IPS-11a (cell line): ENCODE measurements around the gene TCEANC2.
A peak's percentile ranks its signal among the peaks of the same experiment; 100 is the strongest.
"Not testable (repeated sequence)": the region's sequence is repeated elsewhere in the genome, so short reads cannot be mapped to it uniquely, and the experiment has no call there.

Source experiments
- H3K4me3 ChIP-seq: one replicate; pipeline ENCODE4 v1.5.1; 2013; ENCODE audit warnings: low read depth, low read length, control low read depth

The TCEANC2 gene

DNA sequence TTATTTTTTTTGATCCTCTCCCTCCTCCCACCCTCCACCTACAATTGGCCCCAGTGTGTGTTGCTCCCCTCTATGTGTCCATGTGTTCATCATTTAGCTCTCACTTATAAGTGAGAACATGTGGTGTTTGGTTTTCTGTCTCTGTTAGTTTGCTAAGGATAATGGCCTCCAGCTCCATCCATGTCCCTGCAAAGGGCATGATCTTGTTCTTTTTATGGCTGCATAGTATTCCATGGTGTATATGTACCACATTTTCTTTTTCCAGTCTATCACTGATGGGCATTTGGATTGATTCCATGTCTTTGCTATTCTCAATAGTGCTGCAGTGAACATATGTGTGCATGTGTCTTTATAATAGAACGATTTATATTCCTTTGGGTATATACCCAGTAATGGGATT is 28.6 kb upstream of the TCEANC2 start:
- not testable (repeated sequence) for H3K4me3 ChIP-seq

DNA sequence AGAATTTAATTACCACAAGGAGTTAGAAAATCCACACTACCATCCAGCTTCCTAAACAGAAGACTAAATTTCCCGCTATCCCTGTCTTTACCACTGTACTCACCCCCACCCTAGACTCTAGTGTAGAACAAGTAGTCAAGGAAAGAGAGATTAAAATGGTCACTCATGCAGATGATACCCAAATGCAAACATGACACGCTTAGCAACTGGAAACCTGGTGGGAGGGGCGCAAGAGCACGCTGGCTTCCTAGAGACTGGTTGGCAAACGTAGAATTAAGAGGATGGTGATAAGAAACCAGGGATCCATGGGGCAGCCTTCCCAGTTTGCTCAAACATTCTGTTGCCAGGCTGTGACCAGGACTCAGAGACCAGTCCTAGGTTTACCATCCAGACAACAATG is 25.6 kb upstream of the TCEANC2 start:
- H3K4me3 ChIP-seq = no peak overlapping the region

DNA sequence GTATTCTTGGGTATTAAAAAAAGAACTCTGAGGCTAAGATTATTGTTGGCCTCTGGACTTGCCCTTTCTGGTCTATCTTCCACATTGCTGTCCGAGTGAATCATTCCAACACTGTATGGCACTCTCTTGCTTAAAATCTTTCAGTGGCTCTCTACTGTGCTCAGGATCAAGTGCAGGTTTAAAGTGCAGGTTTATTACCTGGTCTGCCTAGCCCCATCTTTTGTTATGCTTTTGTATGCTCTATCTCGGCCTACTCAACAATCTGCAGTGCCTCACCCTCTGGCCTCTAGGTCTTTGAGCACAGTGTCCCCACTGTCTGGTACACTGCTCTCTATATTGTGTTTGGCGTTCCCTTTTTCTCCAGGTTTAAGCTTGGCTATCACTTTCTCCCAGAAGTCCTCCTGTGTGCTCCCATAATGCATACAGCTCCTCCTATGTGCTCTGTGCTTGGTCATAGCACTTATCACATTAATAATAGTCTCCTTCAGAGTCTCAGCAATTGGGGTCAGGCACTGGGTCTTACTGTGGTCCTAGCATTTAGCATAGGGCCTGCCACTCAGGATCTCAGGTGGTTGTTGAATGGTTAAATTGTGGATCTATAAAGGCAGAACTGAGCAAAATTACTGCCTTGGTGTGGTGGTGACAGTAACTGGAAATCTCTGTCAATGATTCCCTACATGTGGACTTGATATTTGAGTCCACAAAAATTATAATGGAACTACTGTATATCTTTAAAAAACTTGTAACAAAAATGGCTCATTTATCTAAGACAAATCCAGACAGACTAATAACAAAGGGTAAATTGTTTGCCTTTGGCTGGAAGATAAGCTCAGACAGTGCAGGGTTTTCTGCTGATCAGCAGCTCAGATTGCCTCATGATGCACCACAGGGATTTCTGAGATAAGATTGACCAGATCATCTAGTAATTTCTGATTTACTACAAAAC is 24.8 kb upstream of the TCEANC2 start:
- no peak overlapping the region for H3K4me3 ChIP-seq

DNA sequence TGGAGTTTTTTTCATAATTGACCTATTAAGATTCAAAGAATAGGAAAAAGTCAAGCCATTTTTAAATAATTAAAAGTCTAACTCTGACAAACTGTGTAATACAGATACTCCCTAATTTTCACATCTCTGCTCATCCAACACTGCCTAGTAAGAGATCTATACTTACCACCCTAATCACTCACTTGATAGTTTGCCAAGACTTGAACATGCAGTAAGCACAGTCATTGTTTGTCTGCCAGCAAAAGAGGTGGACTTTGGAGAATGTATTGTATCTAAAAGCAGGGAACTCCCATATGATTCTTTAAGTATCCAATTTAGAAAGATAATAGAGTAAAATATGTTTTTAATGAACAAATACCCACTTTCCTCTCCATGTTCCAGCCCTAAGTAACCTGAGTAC is 15.9 kb upstream of the TCEANC2 start:
- no peak overlapping the region for H3K4me3 ChIP-seq

DNA sequence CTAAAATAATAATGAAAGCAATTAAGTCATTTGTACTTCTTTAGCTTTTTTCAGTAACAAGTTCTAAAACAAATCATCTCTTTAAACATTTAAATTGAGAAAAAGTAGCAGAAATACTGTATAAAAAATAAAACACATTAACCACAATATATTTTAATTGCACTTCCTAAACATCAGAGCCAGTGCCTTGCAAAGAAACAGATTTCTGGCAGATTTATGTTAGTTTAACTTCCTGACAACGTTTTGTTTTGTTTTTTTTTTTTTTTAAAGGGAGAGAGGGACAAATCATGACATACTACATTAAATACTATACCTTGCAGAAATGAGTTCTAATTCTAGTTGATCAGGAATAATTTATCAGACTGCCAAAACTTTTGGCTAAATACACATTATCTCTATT is 11.6 kb upstream of the TCEANC2 start:
- no peak overlapping the region for H3K4me3 ChIP-seq

DNA sequence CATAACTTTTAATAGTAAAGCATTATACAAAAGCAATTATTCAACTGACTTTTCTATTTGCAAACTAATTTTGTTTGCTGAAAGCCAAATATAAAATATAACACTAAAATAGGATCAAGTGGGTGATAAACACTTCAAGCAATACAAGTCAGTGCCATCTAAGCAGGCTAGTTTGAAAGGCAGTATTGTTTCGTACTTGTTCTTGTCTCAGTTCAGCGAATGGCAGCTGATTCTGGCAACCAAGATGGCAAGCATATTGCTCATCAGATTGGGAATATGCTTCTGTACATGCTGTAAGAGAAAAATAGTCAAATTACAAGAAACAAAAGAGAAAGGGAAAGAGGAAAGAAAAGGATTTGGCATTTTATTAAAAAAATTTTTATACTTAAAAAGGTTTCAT is 7.9 kb upstream of the TCEANC2 start:
- no peak overlapping the region for H3K4me3 ChIP-seq

DNA sequence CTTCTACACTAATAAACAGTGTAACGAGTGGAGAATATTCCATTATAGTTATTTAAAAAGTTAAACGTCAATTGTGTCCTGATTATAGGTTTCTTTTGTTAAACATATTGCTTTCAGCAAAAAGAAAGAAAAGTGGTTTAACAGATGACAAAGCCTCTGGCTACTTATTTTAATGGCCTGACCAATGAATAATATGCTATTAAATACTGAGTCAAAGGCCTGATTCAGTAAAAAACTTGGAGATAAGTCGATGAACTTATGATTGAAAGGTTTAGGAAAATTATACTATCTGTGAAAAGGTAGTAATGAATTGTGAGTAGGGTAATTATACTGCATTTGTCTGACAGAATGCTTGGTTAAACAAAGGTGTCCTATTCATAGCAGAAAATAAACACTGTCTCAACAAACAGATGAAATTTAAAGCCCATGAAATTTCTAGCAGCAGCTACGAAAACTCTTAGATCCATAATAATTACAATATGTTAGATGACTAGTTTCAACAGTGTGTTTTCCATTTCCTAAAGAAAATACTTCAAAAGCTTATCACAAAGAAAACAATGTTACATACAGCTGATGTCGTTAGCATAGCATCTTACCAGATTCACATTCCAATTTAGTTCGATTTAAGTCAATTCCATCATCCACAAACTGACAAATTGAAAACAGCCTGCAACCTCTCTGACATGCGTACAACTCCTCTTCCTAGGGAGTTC is 6.6 kb upstream of the TCEANC2 start:
- no peak overlapping the region for H3K4me3 ChIP-seq

DNA sequence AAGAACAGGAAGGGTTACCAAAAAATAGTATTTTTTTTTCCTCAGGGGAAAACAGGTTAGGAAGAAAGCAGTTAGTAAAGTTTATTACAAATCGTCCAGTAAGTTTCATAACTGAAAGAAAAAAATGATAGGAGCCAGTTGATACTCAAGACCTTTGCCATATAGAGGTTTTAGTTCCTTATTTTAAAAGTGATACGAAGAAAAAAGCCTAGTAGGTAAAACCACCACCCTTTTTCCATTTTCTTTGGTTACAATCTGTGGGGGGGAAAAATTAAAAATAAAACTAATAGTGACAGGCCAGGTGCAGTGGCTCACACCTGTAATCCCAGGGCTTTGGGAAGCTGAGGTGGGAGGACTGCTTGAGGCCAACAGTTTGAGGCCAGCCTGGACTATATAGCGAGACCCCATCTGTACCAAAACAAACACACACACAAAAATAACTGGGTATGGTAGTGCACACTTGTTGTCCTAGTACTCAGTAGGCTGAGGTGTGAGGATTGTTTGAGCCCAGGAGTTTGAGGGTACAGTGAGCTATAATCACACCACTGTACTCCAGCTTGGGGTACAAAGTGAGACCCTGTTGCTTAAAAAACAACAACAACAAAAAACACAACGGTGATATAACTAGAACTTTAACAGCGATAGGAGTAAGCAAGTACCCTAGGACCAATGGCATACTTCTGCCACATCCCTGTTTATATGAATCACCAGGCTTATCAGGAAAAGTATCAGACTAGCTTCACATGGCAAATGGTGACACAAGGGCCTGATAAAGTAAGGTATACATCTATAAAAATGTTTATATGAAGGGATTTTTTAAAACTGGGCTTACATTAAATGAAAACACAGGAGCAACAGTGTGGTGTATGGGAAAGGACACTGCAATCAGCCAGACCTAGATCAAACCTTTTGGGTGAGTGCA is 5.8 kb upstream of the TCEANC2 start:
- H3K4me3 ChIP-seq = no peak overlapping the region

DNA sequence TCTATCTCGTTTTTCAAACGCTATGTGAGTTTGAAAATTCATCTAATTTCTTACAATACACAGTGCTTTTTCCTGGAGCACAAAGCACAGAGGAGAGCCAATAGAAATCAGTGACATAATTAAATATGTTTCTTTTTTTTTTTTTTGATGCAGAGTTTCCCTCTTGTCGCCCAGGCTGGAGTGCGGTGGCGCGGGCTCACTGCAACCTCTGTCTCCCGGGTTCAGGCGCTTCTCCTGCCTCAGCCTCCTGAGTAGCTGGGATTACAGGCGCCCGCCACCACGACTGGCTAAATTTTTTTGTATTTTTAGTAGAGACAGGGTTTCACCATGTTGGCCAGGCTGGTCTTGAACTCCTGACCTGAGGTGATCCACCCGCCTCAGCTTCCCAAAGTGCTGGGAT is 3.0 kb upstream of the TCEANC2 start:
- H3K4me3 ChIP-seq = not testable (repeated sequence)

DNA sequence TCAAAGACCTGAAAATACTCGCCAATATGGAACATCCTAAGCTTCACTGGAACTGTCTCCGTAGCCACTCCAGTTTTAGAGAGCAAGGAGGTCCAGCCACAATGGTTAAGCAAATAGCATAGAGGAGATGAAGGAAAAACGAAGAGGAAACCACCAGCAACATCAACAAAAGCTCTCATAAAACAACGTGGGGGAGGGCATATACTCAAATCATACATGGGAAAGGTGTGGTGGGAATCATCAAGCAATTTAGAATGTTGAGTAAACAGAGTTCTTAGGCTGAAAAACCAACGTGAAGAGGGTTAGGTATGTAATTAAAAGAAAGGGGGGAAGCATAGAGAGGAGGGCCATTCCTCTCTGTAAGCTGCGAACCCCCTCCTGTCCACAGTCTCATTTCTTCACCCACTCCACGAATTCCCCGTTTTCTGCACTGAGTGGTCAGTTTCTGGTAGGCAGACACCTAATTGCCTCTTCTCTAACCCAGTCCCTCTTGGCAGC is 1.4 kb upstream of the TCEANC2 start:
- H3K4me3 ChIP-seq = peak overlapping the region; percentile 99

DNA sequence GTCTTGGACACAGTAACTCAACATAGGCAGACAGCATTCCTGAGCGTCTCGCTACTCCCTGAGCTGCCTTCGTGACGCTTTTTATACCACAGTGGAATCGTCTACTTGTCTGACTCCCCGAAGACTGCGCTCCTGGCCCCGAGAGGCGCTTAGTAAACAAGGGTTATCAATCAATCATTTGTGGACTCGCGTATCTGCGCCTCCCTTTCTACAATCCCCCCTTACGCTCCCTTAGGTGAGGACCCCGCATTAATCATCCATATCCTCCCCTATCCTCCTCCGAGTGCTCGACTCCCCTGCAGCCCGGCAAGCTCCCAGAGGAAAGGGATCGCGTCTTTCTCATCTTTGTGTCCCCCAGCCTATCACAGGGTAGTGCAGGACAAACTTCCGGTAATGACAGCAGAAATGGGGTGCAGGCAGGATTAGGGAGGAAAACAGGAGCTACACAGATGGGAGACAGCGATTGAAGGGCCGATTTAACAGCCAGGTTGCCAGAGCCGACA is 926 bp upstream of the TCEANC2 start:
- peak overlapping the region; percentile 99 for H3K4me3 ChIP-seq

DNA sequence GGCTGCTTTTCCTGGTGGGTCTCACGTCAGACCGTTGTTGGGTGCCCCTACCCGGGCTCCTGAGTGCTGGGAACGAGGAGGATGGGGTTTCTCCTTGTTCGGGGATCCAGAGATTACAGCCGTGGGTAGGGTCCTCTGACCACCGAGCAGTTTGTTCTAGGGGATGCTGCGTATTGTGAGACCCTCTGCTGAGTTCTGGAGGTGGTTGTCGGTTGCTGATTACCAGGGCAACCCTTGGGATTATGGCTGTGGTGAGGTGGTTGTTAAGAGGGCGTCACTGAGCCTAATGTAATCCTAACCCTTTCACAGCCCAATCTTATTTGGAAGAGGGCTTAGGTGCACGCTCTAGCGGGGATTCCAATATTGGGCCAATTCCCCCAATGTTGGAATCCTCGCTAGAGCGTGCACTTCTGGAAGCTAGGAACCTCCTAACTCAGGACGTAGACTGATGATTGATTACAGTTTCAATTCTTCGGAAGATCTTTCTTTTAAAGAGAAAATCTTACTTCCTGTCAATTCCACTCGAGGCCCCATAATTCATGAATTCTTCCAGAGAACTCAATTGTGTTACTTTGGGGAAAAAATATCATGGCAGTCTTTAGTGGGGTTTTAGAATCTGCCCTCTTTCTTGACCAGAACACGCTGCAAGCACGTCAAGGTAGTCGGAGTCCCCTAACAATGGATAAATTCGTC is 483 bp downstream of the TCEANC2 start:
- H3K4me3 ChIP-seq = peak overlapping the region; percentile 99

DNA sequence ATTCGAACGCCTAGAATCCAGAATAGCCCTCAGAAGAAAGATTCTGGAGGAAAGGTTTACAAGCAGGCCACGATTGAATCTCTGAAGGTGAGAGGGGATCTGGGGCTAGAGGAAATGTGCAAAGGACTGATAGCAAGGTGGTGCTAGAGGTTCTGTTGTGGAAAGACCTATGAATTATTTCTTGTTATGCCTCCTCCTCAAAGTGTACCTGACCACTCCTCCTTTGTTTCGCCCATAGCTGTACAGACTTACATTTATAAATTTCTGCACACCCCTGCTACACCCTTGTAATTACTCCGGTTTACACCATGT is 986 bp downstream of the TCEANC2 start:
- no peak overlapping the region for H3K4me3 ChIP-seq

DNA sequence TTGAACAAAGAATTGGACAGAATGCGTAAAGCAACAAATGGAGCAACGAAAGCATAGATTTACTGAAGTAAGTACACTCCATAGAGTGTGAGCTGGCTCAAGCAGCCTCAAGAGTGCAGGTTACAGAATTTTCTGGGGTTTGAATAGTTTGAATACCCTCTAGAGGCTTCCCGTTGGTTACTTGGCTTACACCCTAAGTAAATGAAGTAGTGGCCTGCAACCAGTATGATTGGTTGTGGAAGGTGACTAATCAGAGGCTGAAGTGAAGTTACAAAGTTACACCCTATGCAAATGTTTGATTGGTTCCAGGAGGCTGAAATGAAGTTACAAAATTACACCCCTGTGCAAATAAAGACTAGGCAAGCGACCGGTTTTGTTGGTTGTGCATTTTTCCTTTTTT is 10.9 kb downstream of the TCEANC2 start:
- no peak overlapping the region for H3K4me3 ChIP-seq

DNA sequence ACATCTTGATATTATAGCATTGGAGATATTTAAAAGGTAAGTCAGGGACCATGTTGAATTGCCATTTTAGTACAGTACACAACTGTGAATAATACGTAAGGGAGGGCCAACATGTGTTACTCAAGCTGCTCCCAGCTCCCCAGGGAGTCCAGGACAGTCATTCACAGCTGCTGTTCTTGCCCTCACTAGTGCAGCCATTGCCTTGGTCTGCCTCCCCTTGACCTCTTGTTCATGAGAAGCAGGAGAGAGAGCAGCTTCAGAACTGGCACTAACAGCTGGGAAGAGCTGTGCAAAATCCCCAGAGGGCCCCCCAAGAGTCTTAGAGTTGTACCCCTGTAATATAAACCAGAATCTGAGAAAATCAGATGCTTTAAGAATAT is 16.4 kb downstream of the TCEANC2 start:
- no peak overlapping the region for H3K4me3 ChIP-seq

DNA sequence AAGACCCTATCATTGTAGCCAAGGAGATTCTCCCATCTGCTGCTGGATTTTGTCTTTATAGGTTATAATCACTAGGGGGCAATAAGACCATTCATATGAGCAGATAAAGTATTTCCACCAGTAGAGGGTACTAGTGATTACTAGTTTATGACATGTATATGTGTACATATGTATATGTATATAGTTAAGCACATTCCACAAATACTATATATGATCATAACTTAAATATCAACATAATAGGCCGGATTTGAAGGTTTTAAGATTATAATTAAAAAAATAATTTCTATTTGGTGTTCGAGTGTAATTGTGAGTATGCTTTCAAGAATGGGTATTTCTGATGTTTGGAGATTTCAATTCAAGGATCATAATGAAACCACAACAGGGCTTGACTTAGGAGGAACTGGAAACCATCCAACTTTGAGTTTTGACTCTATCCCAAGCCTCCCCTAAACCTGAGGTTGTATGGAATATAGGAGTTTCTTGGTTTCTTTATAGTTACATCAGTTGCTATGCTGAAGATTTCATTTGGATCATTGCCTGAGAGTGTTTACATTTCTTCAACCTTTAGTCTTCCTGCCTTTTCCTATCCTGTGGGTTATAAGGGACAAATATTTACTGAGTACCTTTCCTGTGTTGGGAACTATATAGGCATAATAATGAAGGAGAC is 16.9 kb downstream of the TCEANC2 start:
- H3K4me3 ChIP-seq = no peak overlapping the region

DNA sequence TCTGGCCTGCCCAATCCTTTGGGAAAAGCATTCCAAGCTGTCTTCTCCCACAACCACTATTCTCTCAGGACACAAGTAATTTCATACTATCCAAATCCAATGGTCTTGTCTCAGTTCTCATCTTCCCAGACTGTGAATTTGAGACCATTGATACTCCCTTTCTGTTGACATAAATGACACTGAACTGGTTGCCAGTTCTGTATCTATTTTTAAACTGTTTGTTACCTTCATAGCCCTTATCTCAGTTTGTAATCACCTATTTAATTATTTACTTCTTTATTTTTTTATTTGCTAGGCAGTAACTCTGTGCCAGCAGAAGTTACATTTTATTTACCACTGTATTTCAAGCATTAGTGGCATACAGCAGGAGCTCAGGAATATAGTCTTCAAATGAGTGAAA is 24.0 kb downstream of the TCEANC2 start:
- no peak overlapping the region for H3K4me3 ChIP-seq

DNA sequence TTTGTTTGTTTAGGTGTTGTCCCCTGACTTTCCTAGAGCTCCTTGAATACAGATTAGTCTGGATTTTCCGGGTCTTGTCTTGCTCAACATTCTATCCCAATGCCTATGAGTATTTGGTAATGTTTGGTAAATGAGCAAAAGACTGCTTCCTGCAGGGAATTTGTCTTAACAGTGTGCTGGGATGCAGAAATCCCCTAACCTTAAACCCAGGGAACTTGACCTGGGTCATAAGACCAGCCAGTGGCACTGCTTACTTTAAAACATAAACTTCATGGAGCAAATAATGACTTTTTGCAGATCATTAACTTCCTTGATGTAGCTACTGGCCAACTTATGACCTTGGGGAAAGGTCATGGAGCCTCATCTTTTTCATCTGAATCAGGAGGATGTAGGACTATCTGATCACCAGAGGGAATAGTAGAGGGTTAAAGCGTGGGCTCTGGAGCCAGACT is 27.2 kb downstream of the TCEANC2 start:
- H3K4me3 ChIP-seq = no peak overlapping the region

DNA sequence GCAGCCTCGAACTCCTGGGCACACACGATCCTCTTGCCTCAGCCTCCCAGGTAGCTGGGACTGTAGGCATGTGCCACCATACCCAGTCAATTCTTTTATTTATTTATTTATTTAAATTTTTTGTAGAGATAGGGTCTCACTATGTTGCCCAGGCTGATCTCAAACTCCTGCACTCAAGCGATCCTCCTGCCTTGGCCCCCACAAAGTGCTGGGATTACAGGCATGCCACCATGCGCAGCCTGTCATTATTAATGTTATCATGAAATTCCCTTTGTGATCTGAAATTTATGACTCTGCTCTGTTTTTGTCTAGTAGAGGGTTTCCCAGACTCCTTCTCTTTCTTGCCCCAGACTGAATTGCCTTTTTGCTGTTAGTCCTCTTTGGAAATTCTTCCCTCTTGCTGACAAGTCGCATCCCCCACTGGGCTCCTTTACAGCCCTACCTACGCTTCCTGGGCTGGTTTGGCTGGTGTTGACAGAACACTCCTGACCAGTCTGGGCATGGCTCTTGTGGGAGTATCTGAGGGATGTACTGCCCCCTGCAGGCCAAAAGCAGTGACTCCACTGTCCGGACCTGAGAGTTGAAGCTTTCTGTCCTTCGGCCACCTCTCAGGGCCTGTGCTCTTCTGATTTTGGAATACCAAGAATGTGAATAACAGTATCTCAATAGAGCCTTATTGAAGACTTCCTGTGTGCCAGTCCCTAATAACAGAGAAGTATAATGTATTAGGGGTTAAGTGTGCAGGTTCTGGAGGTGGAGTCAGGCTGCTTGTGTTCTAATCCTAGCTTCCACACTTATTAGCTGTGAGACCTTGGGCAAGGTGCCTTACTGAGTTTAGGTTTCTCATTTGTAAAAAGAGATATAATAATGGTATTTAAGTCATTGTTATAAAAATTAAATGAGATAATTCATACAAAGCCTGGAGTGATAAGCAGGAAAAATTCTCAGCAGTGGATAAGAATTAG is 28.2 kb downstream of the TCEANC2 start:
- no peak overlapping the region for H3K4me3 ChIP-seq
